ENCODE measurements around the gene IGFL4. TPM values are rescaled to one million over a fixed set of nuclear protein-coding genes. Genes with fewer than 3 reads are reported as not detected.

The IGFL4 gene
- total RNA-seq, 2 donors from 2014 or later: 0.33 to 0.60 TPM

GRCh38 chr19:46002678-46003275, 38.0 kb downstream of the IGFL4 start:
- H3K4me1 ChIP-seq (ENCODE audit: control insufficient read depth, insufficient read depth, low read length): no peaks in the 10 kb centered on the region
- 93 to 94% methylated on average over 12 to 15 of the region's 15 CpGs for WGBS, 2 experiments (ENCODE audit: insufficient coverage in 1 of 2, insufficient read length in 1 of 2)
- H3K27me3 ChIP-seq (ENCODE audit: control insufficient read depth, insufficient read depth, low read length, poor library complexity, severe bottlenecking): peaks cover 8% of the 10 kb centered on the region
- no peak overlapping the region for H3K27ac ChIP-seq (ENCODE audit: low read depth, low read length)
- peaks cover 13% of the 10 kb centered on the region for H3K4me1 Mint-ChIP-seq
- H3K36me3 Mint-ChIP-seq (ENCODE audit: low read depth): peaks cover 22% of the 10 kb centered on the region
- peaks cover 14% of the 10 kb centered on the region for H3K27me3 Mint-ChIP-seq (ENCODE audit: insufficient read depth)
- no peak overlapping the region for H3K4me3 ChIP-seq (ENCODE audit: low read length)
- no peak for TF ChIP-seq CTCF (conservative IDR thresholded peaks at IDR 0.05)
- H3K27ac Mint-ChIP-seq: no peak overlapping the region
- no peak overlapping the region for H3K9ac ChIP-seq (ENCODE audit: extremely low read depth, low read length, poor library complexity, severe bottlenecking)
- no peaks in the 10 kb centered on the region for H3K9me3 ChIP-seq (ENCODE audit: control insufficient read depth, low read length)
- no peak overlapping the region for H3K4me3 Mint-ChIP-seq
- no peak for DNase-seq
- peaks cover 15% of the 10 kb centered on the region for H3K36me3 ChIP-seq (ENCODE audit: control insufficient read depth, insufficient read depth, low read length)
- H3K9me3 Mint-ChIP-seq: no peaks in the 10 kb centered on the region

GRCh38 chr19:46000491-46001246, 40.1 kb downstream of the IGFL4 start:
- peak overlapping the region; percentile 66 for H3K4me3 Mint-ChIP-seq
- peak; percentile 92 for DNase-seq
- H3K9ac ChIP-seq (ENCODE audit: extremely low read depth, low read length, poor library complexity, severe bottlenecking): no peak overlapping the region
- TF ChIP-seq CTCF (conservative IDR thresholded peaks at IDR 0.05): no peak
- H3K36me3 ChIP-seq (ENCODE audit: control insufficient read depth, insufficient read depth, low read length): peaks cover 13% of the 10 kb centered on the region
- peaks cover 13% of the 10 kb centered on the region for H3K4me1 Mint-ChIP-seq
- peaks cover 8% of the 10 kb centered on the region for H3K27me3 ChIP-seq (ENCODE audit: control insufficient read depth, insufficient read depth, low read length, poor library complexity, severe bottlenecking)
- no peaks in the 10 kb centered on the region for H3K4me1 ChIP-seq (ENCODE audit: control insufficient read depth, insufficient read depth, low read length)
- H3K9me3 Mint-ChIP-seq: no peaks in the 10 kb centered on the region
- no peak overlapping the region for H3K27ac ChIP-seq (ENCODE audit: low read depth, low read length)
- H3K27ac Mint-ChIP-seq: no peak overlapping the region
- WGBS, 2 experiments (ENCODE audit: insufficient coverage in 1 of 2, insufficient read length in 1 of 2): 7 to 15% methylated on average over 3 to 34 of the region's 34 CpGs
- H3K36me3 Mint-ChIP-seq (ENCODE audit: low read depth): peaks cover 9% of the 10 kb centered on the region
- H3K27me3 Mint-ChIP-seq (ENCODE audit: insufficient read depth): peaks cover 14% of the 10 kb centered on the region
- no peaks in the 10 kb centered on the region for H3K9me3 ChIP-seq (ENCODE audit: control insufficient read depth, low read length)
- peak overlapping the region; percentile 76 for H3K4me3 ChIP-seq (ENCODE audit: low read length)

GRCh38 chr19:45999653-46000121, 41.1 kb downstream of the IGFL4 start:
- no peaks in the 10 kb centered on the region for H3K9me3 ChIP-seq (ENCODE audit: control insufficient read depth, low read length)
- peak overlapping the region; percentile 76 for H3K4me3 ChIP-seq (ENCODE audit: low read length)
- peaks cover 8% of the 10 kb centered on the region for H3K27me3 ChIP-seq (ENCODE audit: control insufficient read depth, insufficient read depth, low read length, poor library complexity, severe bottlenecking)
- H3K36me3 ChIP-seq (ENCODE audit: control insufficient read depth, insufficient read depth, low read length): peaks cover 7% of the 10 kb centered on the region
- TF ChIP-seq CTCF (conservative IDR thresholded peaks at IDR 0.05): no peak
- H3K27ac ChIP-seq (ENCODE audit: low read depth, low read length): no peak overlapping the region
- Mint-ChIP-seq H3K36me3 (ENCODE audit: low read depth) (peaks cover 9% of the 10 kb centered on the region), H3K4me1 (peaks cover 13% of the 10 kb centered on the region), H3K27me3 (ENCODE audit: insufficient read depth) (peaks cover 14% of the 10 kb centered on the region), H3K27ac (peak overlapping the region; percentile 71), H3K4me3 (peak overlapping the region; percentile 66), H3K9me3 (no peaks in the 10 kb centered on the region)
- no peak overlapping the region for H3K9ac ChIP-seq (ENCODE audit: extremely low read depth, low read length, poor library complexity, severe bottlenecking)
- WGBS, 2 experiments (ENCODE audit: insufficient coverage in 1 of 2, insufficient read length in 1 of 2): 18 to 19% methylated on average over 6 to 14 of the region's 14 CpGs
- DNase-seq: peak; percentile 84
- no peaks in the 10 kb centered on the region for H3K4me1 ChIP-seq (ENCODE audit: control insufficient read depth, insufficient read depth, low read length)

Data from endodermal cell (in vitro differentiated cells).